K562 (cell line): ENCODE data around the gene SET. TPM values are rescaled to one million over a fixed set of nuclear protein-coding genes. Genes with fewer than 3 reads are reported as not detected.

Source experiments
- ATAC-seq: fragments of 200-7000 bp; cut with Tn5 transposase; 3 replicates; pipeline ENCODE4 v1.9.1; 2020; ENCODE audit warnings: moderate library complexity
- BruUV-seq: library from RNA; stranded (reverse); fragments of 400-500 nt; replicated peaks from 2 replicates; lab custom pipeline; 2021; lab: Mats Ljungman, UMichigan
- CTCF ChIA-PET: fragments of 300-600 bp; formaldehyde crosslinking; extraction: SDS; loops from one replicate; lab custom pipeline; 2021; ENCODE audit warnings: low intra/inter-chr PET ratio; lab: Yijun Ruan, JAX
- POLR2A ChIA-PET: fragments of 300-600, 350-650 bp; sonication (Branson Sonifier 250); formaldehyde crosslinking; extraction: SDS; loops from one replicate; lab custom pipeline; 2021; ENCODE audit warnings: antibody characterized with exemption, inconsistent platforms; lab: Yijun Ruan, JAX
- DNase-seq, 4 experiments: peaks; one replicate each; pipeline versions ENCODE4 v3.0.0 to v3.0.0-alpha.2; 2011 to 2018; ENCODE audit warnings: low spot score in 3 of 4, mixed read lengths in 3 of 4; ENCODE audit errors: extremely low read depth in 1 of 4
- FAIRE-seq: peaks from 2 replicates; lab custom pipeline; 2011; peaks lifted over from hg19 to GRCh38; lab: Jason Lieb, UNC
- H2AFZ ChIP-seq: 2 replicates; pipeline ENCODE4 v1.6.0; 2011; ENCODE audit warnings: low read depth, low read length, control low read depth, inconsistent platforms
- H3K27ac ChIP-seq: fragments of 200-600 bp; 3 replicates; pipeline ENCODE4 v1.8.0; 2011; ENCODE audit warnings: low read depth, mild to moderate bottlenecking, control low read depth, inconsistent platforms, low read length, moderate library complexity, mixed read lengths; ENCODE audit errors: extremely low read depth
- H3K27me3 ChIP-seq, 2 experiments: fragments of 300-600 bp in 1 of 2; 2 replicates in 1 of 2; 3 replicates in 1 of 2; pipeline versions ENCODE4 v1.6.0 to v1.8.0; 2011; ENCODE audit warnings: inconsistent platforms in 2 of 2, low read length in 2 of 2, mild to moderate bottlenecking in 1 of 2, mixed read lengths in 1 of 2, moderate library complexity in 1 of 2; ENCODE audit not compliant: control insufficient read depth in 2 of 2, insufficient read depth in 2 of 2
- H3K36me3 ChIP-seq: fragments of 300-600 bp; 3 replicates; pipeline ENCODE4 v1.8.0; 2011; ENCODE audit warnings: mild to moderate bottlenecking, low read length, inconsistent platforms; ENCODE audit not compliant: control insufficient read depth, insufficient read depth
- H3K4me1 ChIP-seq, 2 experiments: fragments of 200-600 bp in 1 of 2; replicated peaks in 1 of 2; 2 replicates in 1 of 2; 3 replicates in 1 of 2; pipeline versions ENCODE4 v1.5.1 to v1.8.0; 2011; ENCODE audit warnings: inconsistent platforms in 2 of 2, low read length in 2 of 2, mild to moderate bottlenecking in 1 of 2, mixed read lengths in 1 of 2, moderate library complexity in 1 of 2; ENCODE audit not compliant: control insufficient read depth in 2 of 2, insufficient read depth in 2 of 2
- H3K4me2 ChIP-seq: 2 replicates; pipeline ENCODE4 v1.6.1; 2011; ENCODE audit warnings: low read length, control low read depth, inconsistent platforms, mixed read lengths; ENCODE audit not compliant: insufficient read depth
- H3K4me3 ChIP-seq: fragments of 200-600 bp; sonication (generic), shearing (Covaris generic); 2 replicates; pipeline ENCODE4 v1.5.1; 2016; ENCODE audit warnings: control low read depth, inconsistent platforms
- H3K79me2 ChIP-seq: fragments of 200-600 bp; 3 replicates; pipeline ENCODE4 v1.8.0; 2011; ENCODE audit warnings: low read length, inconsistent platforms; ENCODE audit not compliant: control insufficient read depth, insufficient read depth
- H3K9ac ChIP-seq, 2 experiments: 2 replicates each; pipeline versions ENCODE4 v1.6.0 to v1.6.1; 2011; ENCODE audit warnings: low read depth in 2 of 2, low read length in 2 of 2, control low read depth in 1 of 2, inconsistent platforms in 1 of 2, mild to moderate bottlenecking in 1 of 2, mixed read lengths in 1 of 2; ENCODE audit not compliant: insufficient read depth in 1 of 2
- H3K9me1 ChIP-seq: one replicate; pipeline ENCODE4 v1.6.0; 2011; ENCODE audit warnings: inconsistent platforms, mild to moderate bottlenecking, low read length, moderate library complexity; ENCODE audit not compliant: control insufficient read depth, insufficient read depth
- H3K9me3 ChIP-seq: replicated peaks from 2 replicates; pipeline ENCODE4 v1.5.1; 2011; ENCODE audit warnings: low read depth, low read length, inconsistent platforms; ENCODE audit not compliant: control insufficient read depth, insufficient read depth
- H4K20me1 ChIP-seq: replicated peaks from 2 replicates; pipeline ENCODE4 v1.6.1; 2011; ENCODE audit warnings: low read length, inconsistent platforms, mixed read lengths; ENCODE audit not compliant: control insufficient read depth, insufficient read depth
- CEBPG ChIP-seq, 3 experiments: fragments of 200-800 bp in 1 of 3; sonication (Bioruptor generic) in 1 of 3; sonication (generic) in 1 of 3; formaldehyde crosslinking in 1 of 3; IDR thresholded peaks in 2 of 3; conservative IDR thresholded peaks in 1 of 3; 2 replicates each; pipeline versions ENCODE4 v1.6.1 to v1.8.0; 2016 to 2022; ENCODE audit warnings: missing compliant biosample characterization in 2 of 3, missing genetic modification characterization in 2 of 3, mild to moderate bottlenecking in 1 of 3, missing genetic modification reagents in 1 of 3
- E2F4 ChIP-seq: sonication (generic); formaldehyde crosslinking; IDR thresholded peaks from 2 replicates; pipeline ENCODE4 v1.8.0; 2022; ENCODE audit warnings: mild to moderate bottlenecking, low read depth, missing genetic modification reagents
- HDAC1 ChIP-seq, 2 experiments: fragments of 450-650 bp; IDR thresholded peaks; 2 replicates each; pipeline ENCODE4 v1.6.1; 2016 to 2017; ENCODE audit warnings: inconsistent platforms in 1 of 2, mild to moderate bottlenecking in 1 of 2, moderate library complexity in 1 of 2
- KDM1A ChIP-seq, 2 experiments: fragments of 450-650 bp; IDR thresholded peaks; 2 replicates each; pipeline ENCODE4 v1.6.1; 2016; ENCODE audit warnings: mild to moderate bottlenecking in 2 of 2
- MAFK ChIP-seq: IDR thresholded peaks from 2 replicates; pipeline ENCODE4 v1.6.1; 2011; ENCODE audit warnings: low read length, improper control_type of control experiment
- MCM5 ChIP-seq: fragments of 450-650 bp; IDR thresholded peaks from 2 replicates; pipeline ENCODE4 v1.6.1; 2016; ENCODE audit warnings: low read depth
- NEUROD1 ChIP-seq: fragments of 150-350 bp; IDR thresholded peaks from 2 replicates; pipeline ENCODE4 v1.6.1; 2014; ENCODE audit warnings: borderline replicate concordance, low read length, low read depth; ENCODE audit not compliant: partially characterized antibody
- RAD51 ChIP-seq: fragments of 450-650 bp; IDR thresholded peaks from 2 replicates; pipeline ENCODE4 v1.7.1; 2016; ENCODE audit warnings: low read depth, mild to moderate bottlenecking, borderline replicate concordance
- RBFOX2 ChIP-seq: fragments of 200-400 bp; formaldehyde crosslinking; IDR thresholded peaks from 2 replicates; pipeline ENCODE4 v1.6.1; 2017; ENCODE audit warnings: low read depth, mild to moderate bottlenecking, low read length, moderate library complexity
- SMAD4 ChIP-seq: fragments of 250-450 bp; sonication (Bioruptor Pico); conservative IDR thresholded peaks from 2 replicates; pipeline ENCODE4 v1.8.0; 2021; ENCODE audit warnings: inconsistent platforms, mild to moderate bottlenecking, moderate library complexity
- STAG1 ChIP-seq: sonication (generic); formaldehyde crosslinking; IDR thresholded peaks from 2 replicates; pipeline ENCODE4 v1.5.0; 2020; ENCODE audit warnings: missing genetic modification reagents, borderline replicate concordance
- ZNF197 ChIP-seq: fragments of 200-800 bp; sonication (Bioruptor generic); IDR thresholded peaks from 2 replicates; pipeline ENCODE4 v1.6.1; 2016; ENCODE audit warnings: low read depth, missing genetic modification characterization, missing compliant biosample characterization
- ZNF217 ChIP-seq: sonication (generic); formaldehyde crosslinking; IDR thresholded peaks from 2 replicates; pipeline ENCODE4 v1.8.0; 2022; ENCODE audit warnings: mild to moderate bottlenecking, missing genetic modification reagents
- ZNF696 ChIP-seq: fragments of 250-450 bp; sonication (Bioruptor Pico); conservative IDR thresholded peaks from 2 replicates; pipeline ENCODE4 v1.4.0; 2020; ENCODE audit warnings: mild to moderate bottlenecking, moderate library complexity
- WGBS: fragments of 100-300 bp; shearing (Covaris generic); methylation state at CpG from one replicate; pipeline ENCODE4 v1.1.6; 2016; ENCODE audit warnings: low coverage, mixed read lengths; ENCODE audit not compliant: insufficient coverage; ENCODE audit errors: missing lambda C conversion rate; 5-methylcytosine and 5-hydroxymethylcytosine counted together
- in situ Hi-C: fragments of 300-500 bp; cut with MboI; formaldehyde crosslinking; loops from 4 replicates; pipeline ENCODE4 v1.15.0; 2018; ENCODE audit warnings: inconsistent platforms, mixed read lengths
- intact Hi-C: fragments of 100-400 bp; cut with micrococcal nuclease; formaldehyde crosslinking; loops from 2 replicates; pipeline ENCODE4 v1.14.2; 2022
- polyA plus RNA-seq, 8 experiments: library from polyadenylated mRNA; depleted of rRNA in 4 of 8; stranded (reverse) in 5 of 8; unstranded in 3 of 8; fragments of >200 nt; fragmentation: Nextera tagmentation in 2 of 8; fragmentation: Illumina TruSeq in 1 of 8; extraction: Ambion mirVana in 2 of 8; extraction: Trizol in 1 of 8; gene quantifications; 2 replicates each; pipeline versions ENCODE4 v1.2.1 to v1.2.3, GENCODE V29; 2011 to 2014; ENCODE audit warnings: inconsistent platforms in 1 of 8, missing spikeins in 1 of 8
- total RNA-seq, 7 experiments: library from RNA; depleted of rRNA in 6 of 7; stranded (reverse); fragments of >200 nt in 6 of 7; fragmentation: Illumina TruSeq in 2 of 7; extraction: Trizol in 2 of 7; gene quantifications; 2 replicates each; pipeline versions ENCODE4 v1.2.1 to v1.2.3, GENCODE V29; 2011 to 2021; ENCODE audit warnings: low replicate concordance in 1 of 7
- TF ChIP-seq, protein P1 (sequence below): fragments of 450-650 bp; IDR thresholded peaks from 2 replicates; pipeline ENCODE4 v1.6.1; 2018; ENCODE audit not compliant: partially characterized antibody

Gene SET
- total and polyA plus RNA-seq, 9 of the 15 experiments (the other 6 are each of a cell fraction or from before 2014, with no cell fraction given), result 404 to 1,447 (median 907) TPM

DNA sequence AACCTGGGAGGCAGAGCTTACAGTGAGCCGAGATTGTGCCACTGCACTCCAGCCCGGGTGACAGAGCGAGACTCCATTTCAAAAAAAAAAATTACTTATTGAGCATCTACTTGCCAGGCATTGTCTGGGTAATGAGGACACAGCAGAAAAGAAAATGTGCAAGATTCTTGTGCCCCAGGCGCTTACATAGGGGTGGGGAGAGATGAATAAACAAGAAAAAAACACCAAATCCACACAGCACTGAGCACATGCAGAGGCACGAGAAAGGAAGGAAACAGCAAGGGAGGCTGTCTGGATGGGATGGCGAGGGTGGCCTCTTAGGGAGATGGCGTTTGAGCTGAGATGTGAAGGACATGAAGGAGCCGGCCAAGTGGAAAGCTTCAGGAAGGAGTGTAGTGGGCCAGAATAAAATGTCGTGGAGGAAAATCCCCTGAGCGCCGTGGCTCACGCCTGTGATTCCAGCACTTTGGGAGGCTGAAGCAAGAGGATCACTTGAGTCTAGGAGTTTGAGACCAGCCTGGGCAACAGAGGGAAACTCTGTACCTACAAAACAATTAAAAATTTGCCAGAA lies 46.3 kb upstream of the SET start (continued):
- TF ChIP-seq STAG1 (no peak), RAD51 (no peak), ZNF217 (CRISPR knock-in tag) (no peak), ZNF696 (CRISPR knock-in tag) (no peak), ZNF197 (CRISPR knock-in tag) (no peak)

- no peak; the same call in 2 of the 3 replicates for ATAC-seq
- H3K9me3 ChIP-seq, result no peaks in the 10 kb centered on the region
- no peak overlapping the region for H2AFZ ChIP-seq
- DNase-seq, result no peak
- no peak overlapping the region for H3K4me2 ChIP-seq
- H3K4me3 ChIP-seq, result no peak overlapping the region
- peak overlapping the region in 1 of 2 experiments; percentile 62; a peak in 1 of 4 replicates for H3K9ac ChIP-seq
- H4K20me1 ChIP-seq, result peaks cover 6% of the 10 kb centered on the region
- ChIA-PET CTCF (no interaction called here), POLR2A (interaction anchor here (0.9 kb wide), 1 partner anchor 13 kb away, joined by 3 read pairs; no protein-coding TSS in a partner anchor)
- FAIRE-seq, result no peak
- no peak overlapping the region for H3K27ac ChIP-seq
- WGBS, result 76% methylated on average over 12 of the region's 12 CpGs
- peaks cover 28% of the 10 kb centered on the region for H3K79me2 ChIP-seq
- in situ Hi-C loops, result no loop called here
- no peaks in the 10 kb centered on the region for H3K9me1 ChIP-seq
- H3K27me3 ChIP-seq, result no peaks in the 10 kb centered on the region
- intact Hi-C loops, result no loop called here
- H3K4me1 ChIP-seq, result peaks cover 0 to 5% of the 10 kb centered on the region in 2 experiments; a peak in 2 of 5 replicates
- H3K36me3 ChIP-seq, result peaks cover 41% of the 10 kb centered on the region
- BruUV-seq, result no TSS peak
- TF ChIP-seq SMAD4 (CRISPR knock-in tag), result no peak
- no peak for TF ChIP-seq HDAC1 (IDR thresholded peaks at IDR 0.05)
- no peak for TF ChIP-seq NEUROD1
- no peak for TF ChIP-seq MAFK
- TF ChIP-seq KDM1A (IDR thresholded peaks at IDR 0.05), result peak in 1 of 2 experiments; percentile 52; a peak in 2 of 4 replicates
- TF ChIP-seq CEBPG (CRISPR knock-in tag; IDR thresholded peaks at IDR 0.05), result no peak
- no peak for TF ChIP-seq CEBPG (tag; conservative IDR thresholded peaks at IDR 0.05 in 1 of 2, IDR thresholded peaks at IDR 0.05 in 1 of 2)
- TF ChIP-seq RBFOX2, result peak; percentile 15; the same call in 1 of the 2 replicates
- TF ChIP-seq E2F4 (CRISPR knock-in tag), result no peak
- TF ChIP-seq, protein P1, sequence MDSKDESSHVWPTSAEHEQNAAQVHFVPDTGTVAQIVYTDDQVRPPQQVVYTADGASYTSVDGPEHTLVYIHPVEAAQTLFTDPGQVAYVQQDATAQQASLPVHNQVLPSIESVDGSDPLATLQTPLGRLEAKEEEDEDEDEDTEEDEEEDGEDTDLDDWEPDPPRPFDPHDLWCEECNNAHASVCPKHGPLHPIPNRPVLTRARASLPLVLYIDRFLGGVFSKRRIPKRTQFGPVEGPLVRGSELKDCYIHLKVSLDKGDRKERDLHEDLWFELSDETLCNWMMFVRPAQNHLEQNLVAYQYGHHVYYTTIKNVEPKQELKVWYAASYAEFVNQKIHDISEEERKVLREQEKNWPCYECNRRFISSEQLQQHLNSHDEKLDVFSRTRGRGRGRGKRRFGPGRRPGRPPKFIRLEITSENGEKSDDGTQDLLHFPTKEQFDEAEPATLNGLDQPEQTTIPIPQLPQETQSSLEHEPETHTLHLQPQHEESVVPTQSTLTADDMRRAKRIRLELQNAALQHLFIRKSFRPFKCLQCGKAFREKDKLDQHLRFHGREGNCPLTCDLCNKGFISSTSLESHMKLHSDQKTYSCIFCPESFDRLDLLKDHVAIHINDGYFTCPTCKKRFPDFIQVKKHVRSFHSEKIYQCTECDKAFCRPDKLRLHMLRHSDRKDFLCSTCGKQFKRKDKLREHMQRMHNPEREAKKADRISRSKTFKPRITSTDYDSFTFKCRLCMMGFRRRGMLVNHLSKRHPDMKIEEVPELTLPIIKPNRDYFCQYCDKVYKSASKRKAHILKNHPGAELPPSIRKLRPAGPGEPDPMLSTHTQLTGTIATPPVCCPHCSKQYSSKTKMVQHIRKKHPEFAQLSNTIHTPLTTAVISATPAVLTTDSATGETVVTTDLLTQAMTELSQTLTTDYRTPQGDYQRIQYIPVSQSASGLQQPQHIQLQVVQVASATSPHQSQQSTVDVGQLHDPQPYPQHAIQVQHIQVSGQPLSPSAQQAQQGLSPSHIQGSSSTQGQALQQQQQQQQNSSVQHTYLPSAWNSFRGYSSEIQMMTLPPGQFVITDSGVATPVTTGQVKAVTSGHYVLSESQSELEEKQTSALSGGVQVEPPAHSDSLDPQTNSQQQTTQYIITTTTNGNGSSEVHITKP, result peak; percentile 21
- TF ChIP-seq MCM5, result no peak
Measured at GRCh38 chr9:128643519-128644300, 45.3 kb upstream of the SET start.
